HUES48 (cell line): Measurements from ENCODE around the gene DIP2C.
"Not testable (repeated sequence)": the region's sequence is repeated elsewhere in the genome, so short reads cannot be mapped to it uniquely, and the experiment has no call there.

Source experiments
- H3K27ac ChIP-seq: one replicate; pipeline ENCODE4 v1.7.0; 2013; ENCODE audit warnings: low read depth, low read length, inconsistent platforms
- H3K27me3 ChIP-seq: 2 replicates; pipeline ENCODE4 v1.6.1; 2013; ENCODE audit warnings: mild to moderate bottlenecking, low read length; ENCODE audit not compliant: control insufficient read depth, insufficient read depth
- H3K36me3 ChIP-seq: 2 replicates; pipeline ENCODE4 v1.6.1; 2013; ENCODE audit warnings: low read length; ENCODE audit not compliant: control insufficient read depth, insufficient read depth
- H3K4me1 ChIP-seq: 2 replicates; pipeline ENCODE4 v1.6.1; 2013; ENCODE audit warnings: mild to moderate bottlenecking, low read length; ENCODE audit not compliant: control insufficient read depth, insufficient read depth
- H3K4me3 ChIP-seq: 2 replicates; pipeline ENCODE4 v1.5.1; 2013; ENCODE audit warnings: mild to moderate bottlenecking, low read depth, low read length
- H3K9ac ChIP-seq: 2 replicates; pipeline ENCODE4 v1.6.1; 2013; ENCODE audit warnings: mild to moderate bottlenecking, low read depth, low read length, moderate library complexity
- H3K9me3 ChIP-seq: 2 replicates; pipeline ENCODE4 v1.6.1; 2013; ENCODE audit warnings: low read length; ENCODE audit not compliant: control insufficient read depth, insufficient read depth

Gene DIP2C

GRCh38 chr10:404991-405390 is 284.5 kb downstream of the DIP2C start:
- H3K4me1 ChIP-seq, result no peaks in the 10 kb centered on the region
- no peak overlapping the region for H3K9ac ChIP-seq
- H3K27ac ChIP-seq, result no peak overlapping the region
- no peaks in the 10 kb centered on the region for H3K9me3 ChIP-seq
- no peak overlapping the region for H3K4me3 ChIP-seq
- H3K27me3 ChIP-seq, result no peaks in the 10 kb centered on the region
- H3K36me3 ChIP-seq, result peaks cover 7% of the 10 kb centered on the region

- H3K4me3 ChIP-seq, result no peak overlapping the region
- H3K9me3 ChIP-seq, result no peaks in the 10 kb centered on the region
- no peak overlapping the region for H3K9ac ChIP-seq
- H3K4me1 ChIP-seq, result no peaks in the 10 kb centered on the region
- no peaks in the 10 kb centered on the region for H3K27me3 ChIP-seq
- H3K36me3 ChIP-seq, result peaks cover 6% of the 10 kb centered on the region
- H3K27ac ChIP-seq, result no peak overlapping the region
Observed at GRCh38 chr10:404346-404745, 285.1 kb downstream of the DIP2C start.

DNA sequence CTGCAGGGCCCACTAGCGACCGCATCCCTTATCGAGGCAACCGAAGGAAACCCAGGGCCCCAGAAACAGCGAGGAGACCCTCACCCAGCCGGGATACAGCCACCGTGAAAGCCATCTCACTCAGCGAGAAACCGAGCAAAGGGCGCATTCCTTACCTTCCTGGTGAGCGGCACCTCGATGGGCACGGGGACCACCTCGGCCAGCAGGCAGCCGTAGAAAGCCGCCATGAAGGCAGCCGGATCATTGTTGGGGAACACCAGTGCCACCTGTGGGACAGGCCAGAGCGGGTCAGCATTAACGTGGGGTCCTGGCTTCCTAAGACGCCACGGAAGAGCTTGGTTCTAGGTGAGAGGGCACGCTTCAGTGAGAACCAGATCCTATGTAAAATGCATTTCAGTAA is 290.5 kb downstream of the DIP2C start:
- H3K9me3 ChIP-seq, result no peaks in the 10 kb centered on the region
- no peaks in the 10 kb centered on the region for H3K27me3 ChIP-seq
- no peaks in the 10 kb centered on the region for H3K36me3 ChIP-seq
- peaks cover 13% of the 10 kb centered on the region; the same call in 1 of the 2 replicates for H3K4me1 ChIP-seq
- no peak overlapping the region for H3K4me3 ChIP-seq
- no peak overlapping the region for H3K27ac ChIP-seq
- no peak overlapping the region for H3K9ac ChIP-seq

DNA sequence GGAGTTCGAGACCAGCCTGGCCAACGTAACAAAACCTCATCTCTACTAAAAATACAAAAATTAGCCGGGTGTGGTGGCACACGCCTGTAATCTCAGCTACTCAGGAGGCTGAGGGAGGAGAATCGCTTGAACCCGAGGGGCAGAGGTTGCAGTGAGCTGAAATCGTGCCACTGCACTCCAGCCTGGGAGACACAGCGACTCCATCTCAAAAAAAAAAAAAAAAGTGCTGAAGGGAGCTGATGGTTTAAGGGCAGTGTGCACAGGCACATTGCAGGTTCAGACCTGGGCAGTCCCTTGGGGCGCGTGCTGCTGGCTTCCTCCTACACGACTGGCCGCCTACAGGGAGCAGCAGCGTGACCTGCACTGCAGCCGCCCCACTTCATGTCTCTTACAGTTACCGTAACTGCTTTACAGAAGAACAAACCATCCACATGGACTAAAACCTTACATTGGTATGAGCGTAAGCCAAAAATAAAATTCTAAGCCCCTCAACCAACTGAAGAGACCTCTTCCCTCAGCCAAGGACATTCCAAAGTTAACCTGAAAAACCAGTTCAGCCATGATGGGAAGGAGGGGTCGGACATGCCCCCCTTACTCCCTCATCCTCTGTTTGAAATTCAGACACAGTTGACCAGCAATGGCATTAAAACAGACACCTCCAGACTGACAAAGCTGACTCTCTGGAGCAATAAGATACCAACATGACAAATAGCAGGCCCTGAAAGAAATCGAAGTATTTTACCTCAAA is 292.0 kb downstream of the DIP2C start:
- Histone ChIP-seq H3K4me3 (no peak overlapping the region), H3K27ac (no peak overlapping the region), H3K4me1 (peaks cover 13% of the 10 kb centered on the region; the same call in 1 of the 2 replicates), H3K27me3 (no peaks in the 10 kb centered on the region), H3K9me3 (no peaks in the 10 kb centered on the region), H3K36me3 (no peaks in the 10 kb centered on the region), H3K9ac (no peak overlapping the region)

DNA sequence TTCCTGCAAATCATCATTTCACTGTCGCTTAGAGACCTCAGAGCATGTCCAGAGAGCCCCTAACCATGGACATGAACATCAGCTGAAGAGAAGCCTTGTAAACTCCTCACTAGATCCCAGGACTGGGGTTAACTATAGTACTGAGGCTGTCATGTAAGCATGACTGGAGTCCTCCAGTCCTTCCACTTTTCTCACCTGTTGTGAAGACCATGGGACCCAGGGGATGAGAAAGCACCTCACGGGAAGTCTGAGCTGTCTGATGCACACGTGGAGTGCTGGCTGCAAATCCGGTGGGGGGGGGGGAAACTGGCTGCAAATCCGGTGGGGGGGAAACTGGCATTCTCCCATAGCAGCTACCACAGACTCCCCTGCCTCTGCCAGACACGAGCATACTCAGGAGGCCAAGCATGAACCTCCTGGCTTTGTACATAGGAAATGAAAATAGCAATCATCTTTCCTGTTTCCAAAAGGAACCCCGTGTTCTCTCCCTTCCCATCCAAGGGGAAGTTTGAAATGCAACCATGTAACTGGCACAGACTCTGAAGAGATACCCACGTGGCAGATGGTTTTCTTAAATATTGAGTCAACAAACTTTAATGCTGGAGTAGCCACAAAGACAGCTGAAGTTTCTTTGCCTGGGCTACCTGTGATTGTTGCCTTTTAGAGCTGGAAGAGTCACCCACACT is 292.8 kb downstream of the DIP2C start:
- H3K27ac ChIP-seq, result no peak overlapping the region
- no peaks in the 10 kb centered on the region for H3K36me3 ChIP-seq
- no peaks in the 10 kb centered on the region for H3K9me3 ChIP-seq
- no peaks in the 10 kb centered on the region for H3K27me3 ChIP-seq
- H3K4me1 ChIP-seq, result peaks cover 13% of the 10 kb centered on the region; the same call in 1 of the 2 replicates
- H3K9ac ChIP-seq, result no peak overlapping the region
- H3K4me3 ChIP-seq, result no peak overlapping the region

GRCh38 chr10:396107-396506 is 293.4 kb downstream of the DIP2C start:
- no peaks in the 10 kb centered on the region for H3K36me3 ChIP-seq
- peaks cover 13% of the 10 kb centered on the region; the same call in 1 of the 2 replicates for H3K4me1 ChIP-seq
- H3K4me3 ChIP-seq, result no peak overlapping the region
- no peaks in the 10 kb centered on the region for H3K9me3 ChIP-seq
- no peak overlapping the region for H3K9ac ChIP-seq
- H3K27me3 ChIP-seq, result no peaks in the 10 kb centered on the region
- H3K27ac ChIP-seq, result no peak overlapping the region

- H3K36me3 ChIP-seq, result no peaks in the 10 kb centered on the region
- no peak overlapping the region for H3K4me3 ChIP-seq
- peaks cover 13% of the 10 kb centered on the region; the same call in 1 of the 2 replicates for H3K4me1 ChIP-seq
- no peaks in the 10 kb centered on the region for H3K27me3 ChIP-seq
- no peak overlapping the region for H3K27ac ChIP-seq
- H3K9ac ChIP-seq, result no peak overlapping the region
- H3K9me3 ChIP-seq, result no peaks in the 10 kb centered on the region
Observed at GRCh38 chr10:395665-396064, 293.8 kb downstream of the DIP2C start.

DNA sequence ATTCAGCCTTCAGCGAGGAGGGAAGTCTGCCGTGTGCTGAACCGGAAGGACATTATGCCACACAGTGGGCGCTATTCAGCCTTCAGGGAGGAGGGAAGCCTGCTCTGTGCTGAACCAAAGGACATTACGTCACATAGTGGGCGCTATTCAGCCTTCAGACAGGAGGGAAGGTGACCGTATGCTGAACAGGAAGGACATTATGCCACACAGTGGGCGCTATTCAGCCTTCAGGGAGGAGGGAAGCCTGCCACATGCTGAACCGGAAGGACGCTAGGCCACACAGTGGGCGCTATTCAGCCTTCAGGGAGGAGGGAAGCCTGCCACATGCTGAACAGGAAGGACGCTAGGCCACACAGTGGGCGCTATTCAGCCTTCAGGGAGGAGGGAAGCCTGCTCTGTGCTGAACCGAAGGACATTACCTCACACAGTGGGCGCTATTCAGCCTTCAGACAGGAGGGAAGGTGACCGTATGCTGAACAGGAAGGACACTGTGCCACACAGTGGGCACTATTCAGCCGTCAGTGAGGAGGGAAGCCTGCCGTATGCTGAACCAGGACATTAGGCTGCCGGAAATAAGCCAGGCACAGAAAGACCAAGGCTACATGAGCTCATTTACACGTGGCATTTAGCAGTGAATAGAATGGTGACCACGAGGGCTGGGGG is 294.9 kb downstream of the DIP2C start:
- Histone ChIP-seq H3K27ac (peak overlapping the region; percentile 36), H3K4me1 (peaks cover 13% of the 10 kb centered on the region; the same call in 1 of the 2 replicates)
- not testable (repeated sequence) for H3K36me3 ChIP-seq, H3K4me3 ChIP-seq, H3K9ac ChIP-seq, H3K9me3 ChIP-seq, H3K27me3 ChIP-seq

GRCh38 chr10:393787-394438 is 295.6 kb downstream of the DIP2C start:
- H3K4me1 ChIP-seq, result peaks cover 13% of the 10 kb centered on the region; the same call in 1 of the 2 replicates
- H3K27me3 ChIP-seq, result no peaks in the 10 kb centered on the region
- H3K9ac ChIP-seq, result no peak overlapping the region
- no peak overlapping the region for H3K27ac ChIP-seq
- peaks cover 12% of the 10 kb centered on the region for H3K36me3 ChIP-seq
- H3K4me3 ChIP-seq, result no peak overlapping the region
- no peaks in the 10 kb centered on the region for H3K9me3 ChIP-seq

GRCh38 chr10:393106-393745 is 296.2 kb downstream of the DIP2C start:
- Histone ChIP-seq H3K27ac (no peak overlapping the region), H3K36me3 (peaks cover 12% of the 10 kb centered on the region), H3K9ac (no peak overlapping the region), H3K4me1 (peaks cover 13% of the 10 kb centered on the region; the same call in 1 of the 2 replicates), H3K9me3 (no peaks in the 10 kb centered on the region), H3K4me3 (no peak overlapping the region), H3K27me3 (no peaks in the 10 kb centered on the region)
